Measurements from ENCODE around the gene ANP32B. TPM values are rescaled to one million over a fixed set of nuclear protein-coding genes. Genes with fewer than 3 reads are reported as not detected.

Gene ANP32B
- total RNA-seq, 4 donors from 2014 or later = 28.5 to 49.0 (median 48.5) TPM

DNA sequence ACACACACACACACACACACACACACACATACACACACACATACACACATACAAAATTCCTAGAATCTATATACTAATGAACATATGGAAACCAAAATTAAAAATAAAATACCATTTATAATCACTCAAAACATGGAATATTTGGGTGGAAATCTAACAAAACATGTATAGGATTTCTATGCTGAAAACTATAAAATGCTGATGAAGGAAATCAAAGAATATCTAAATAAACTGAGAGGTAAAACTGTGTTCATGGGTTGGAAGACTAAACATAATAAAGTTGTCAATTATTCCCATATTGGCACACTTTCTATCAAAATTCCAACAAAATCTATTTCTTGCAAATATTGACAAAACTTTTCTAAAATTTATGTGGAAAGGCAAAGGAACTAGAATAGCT lies 48.0 kb downstream of the ANP32B start:
- DNase-seq (ENCODE audit: low spot score) (no peak), ATAC-seq (ENCODE audit: low FRiP score) (no peak)
- no peak for TF ChIP-seq CTCF (IDR thresholded peaks at IDR 0.05)

- no peak for TF ChIP-seq CTCF (IDR thresholded peaks at IDR 0.05)
Observed at GRCh38 chr9:98031935-98032334, 48.8 kb downstream of the ANP32B start.

GRCh38 chr9:98034593-98035546 lies 51.7 kb downstream of the ANP32B start:
- ATAC-seq (ENCODE audit: low FRiP score) (peak; percentile 81), DNase-seq (ENCODE audit: low spot score) (peak; percentile 97)
- TF ChIP-seq CTCF (IDR thresholded peaks at IDR 0.05) = peak in 2 of 3 donors; percentile 17 to 26

More at GRCh38 chr9:98031935-98032334, 48.8 kb downstream of the ANP32B start:
- DNase-seq (ENCODE audit: low spot score) (no peak), ATAC-seq (ENCODE audit: low FRiP score) (no peak)

DNA sequence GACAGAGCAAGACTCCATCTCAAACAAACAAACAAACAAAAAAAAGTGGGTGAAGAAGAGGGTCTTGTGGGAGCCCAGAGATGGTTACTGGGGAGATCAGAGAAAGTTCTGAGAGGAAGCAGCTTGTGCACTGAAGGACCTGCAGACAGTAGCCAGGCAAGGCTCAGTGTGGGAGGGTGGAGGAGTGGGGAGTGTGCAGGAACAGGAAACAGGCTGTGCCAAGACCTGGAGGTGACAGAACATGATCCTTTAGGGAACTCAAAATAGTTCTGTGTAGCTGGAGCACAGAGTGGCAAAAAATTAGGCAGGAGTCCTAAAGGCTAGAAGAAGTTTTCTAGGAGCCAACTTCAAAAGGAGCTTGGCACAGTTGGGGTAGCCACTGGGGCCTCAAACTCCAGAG lies 54.2 kb downstream of the ANP32B start:
- no peak for TF ChIP-seq CTCF (IDR thresholded peaks at IDR 0.05)
- ATAC-seq (ENCODE audit: low FRiP score) (no peak), DNase-seq (ENCODE audit: low spot score) (no peak)

- ATAC-seq (ENCODE audit: low FRiP score) (no peak), DNase-seq (ENCODE audit: low spot score) (no peak)
- no peak for TF ChIP-seq CTCF (IDR thresholded peaks at IDR 0.05)
Observed at GRCh38 chr9:98038958-98039357, 55.8 kb downstream of the ANP32B start.

DNA sequence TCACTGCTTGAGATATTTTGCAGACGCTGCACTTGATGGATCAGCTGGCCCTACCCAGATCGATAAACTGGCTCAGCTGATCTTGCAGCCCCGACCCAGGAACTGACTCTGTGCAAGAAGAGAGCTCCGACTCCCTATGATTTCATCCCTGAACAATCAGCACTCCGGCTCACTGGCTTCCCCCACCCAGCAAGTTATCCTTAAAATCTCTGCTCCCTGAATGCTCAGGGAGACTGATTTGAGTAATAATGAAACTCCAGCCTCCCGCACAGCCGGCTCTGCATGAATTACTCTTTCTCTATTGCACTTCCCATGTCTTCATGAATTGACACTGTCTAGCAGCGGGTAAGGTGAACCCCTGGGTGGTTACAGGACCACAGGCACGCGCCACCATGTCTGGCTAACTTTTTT lies 56.5 kb downstream of the ANP32B start:
- TF ChIP-seq CTCF (IDR thresholded peaks at IDR 0.05) = no peak
- DNase-seq (ENCODE audit: low spot score) = no peak
- ATAC-seq (ENCODE audit: low FRiP score) = no peak

DNA sequence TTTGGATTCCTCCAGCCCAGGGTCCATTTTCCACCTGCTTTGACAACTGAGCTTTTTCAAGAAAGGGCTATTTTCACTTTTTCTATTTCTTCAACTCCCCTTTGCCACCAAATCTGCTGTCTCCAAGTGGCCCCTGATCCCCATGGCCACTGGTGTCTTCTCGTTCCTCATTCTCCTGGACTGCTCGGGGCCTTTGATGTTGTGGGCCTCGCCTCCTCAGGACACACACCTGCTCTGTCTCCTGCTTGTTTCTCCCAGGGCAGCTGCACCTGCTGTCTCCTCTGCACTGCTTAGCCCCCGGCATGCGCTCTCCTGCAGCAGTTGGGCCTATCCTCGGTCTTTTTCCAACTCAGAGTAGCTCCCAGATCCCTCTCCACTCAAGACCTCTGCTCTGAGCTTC lies 57.1 kb downstream of the ANP32B start:
- no peak for DNase-seq (ENCODE audit: low spot score)
- ATAC-seq (ENCODE audit: low FRiP score) = no peak
- no peak for TF ChIP-seq CTCF (IDR thresholded peaks at IDR 0.05)

Measured in omental fat pad (tissue), 4 donors.